Thyroid gland (tissue), 4 donors: Measurements from ENCODE around the gene LRCOL1.

ENCODE experiments used
- CTCF ChIP-seq, 6 experiments: fragments of 200-600 bp in 3 of 6; fragments of 450-650 bp in 3 of 6; sonication (generic) in 3 of 6; IDR thresholded peaks; one replicate each; pipeline ENCODE4 v1.5.1; 2016 to 2019; ENCODE audit warnings: antibody characterized with exemption in 6 of 6, mild to moderate bottlenecking in 2 of 6, inconsistent platforms in 1 of 6, moderate library complexity in 1 of 6
- POLR2A ChIP-seq, 2 donors: fragments of 450-650 bp; IDR thresholded peaks; one replicate each; pipeline ENCODE4 v1.6.1; 2017; ENCODE audit warnings: antibody characterized with exemption in 2 of 2, mild to moderate bottlenecking in 2 of 2, moderate library complexity in 1 of 2

DNA sequence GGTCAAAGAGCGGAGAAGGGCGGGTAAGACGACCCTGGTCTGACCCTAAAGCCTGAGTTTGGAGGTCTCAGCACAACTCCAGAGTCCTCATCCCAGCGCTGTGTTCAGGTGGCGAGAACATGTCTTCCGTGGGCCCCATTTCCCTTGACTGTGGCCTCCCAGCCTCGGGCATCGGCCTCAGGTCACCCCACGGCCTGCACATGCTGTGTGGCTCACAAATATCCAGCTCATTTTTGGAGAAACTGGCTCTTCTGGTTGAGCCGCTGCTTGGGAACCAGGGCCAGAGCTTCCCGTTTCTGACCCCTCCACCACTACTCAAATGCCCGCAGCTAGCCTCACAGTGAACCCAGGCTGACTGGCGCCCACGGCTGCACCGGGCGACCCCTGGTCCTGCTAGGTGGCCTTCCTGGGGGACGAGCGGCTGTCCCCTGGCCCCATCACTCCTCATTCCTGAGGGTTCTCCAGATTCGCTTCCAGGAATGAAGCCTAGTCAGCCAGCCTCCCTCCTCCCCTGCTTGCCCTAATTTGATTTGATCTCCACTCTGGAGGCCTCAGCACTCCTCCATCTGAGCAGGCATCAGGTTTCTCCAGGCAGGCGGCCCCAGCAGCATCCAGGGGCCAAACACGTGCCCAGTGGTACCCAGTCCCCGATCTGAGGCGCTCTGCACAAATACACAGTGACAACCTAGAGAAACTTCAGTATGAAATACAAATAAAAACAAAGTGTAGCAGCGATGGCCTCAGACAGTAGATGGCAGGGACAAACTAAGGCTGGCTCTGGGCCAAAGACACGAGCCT is 12.9 kb upstream of the LRCOL1 start:
- TF ChIP-seq CTCF (IDR thresholded peaks at IDR 0.05) (no peak), POLR2A (IDR thresholded peaks at IDR 0.05) (no peak)
